Thyroid gland (tissue), 4 donors: Measurements from ENCODE around the gene KDM4B.

ENCODE experiments used
- POLR2A ChIP-seq, 2 donors: fragments of 450-650 bp; IDR thresholded peaks; one replicate each; pipeline ENCODE4 v1.6.1; 2017; ENCODE audit warnings: antibody characterized with exemption in 2 of 2, mild to moderate bottlenecking in 2 of 2, moderate library complexity in 1 of 2
- TF ChIP-seq, protein P1 (sequence below), 6 experiments: fragments of 200-600 bp in 3 of 6; fragments of 450-650 bp in 3 of 6; sonication (generic) in 3 of 6; IDR thresholded peaks; one replicate each; pipeline ENCODE4 v1.5.1; 2016 to 2019; ENCODE audit warnings: antibody characterized with exemption in 6 of 6, mild to moderate bottlenecking in 2 of 6, inconsistent platforms in 1 of 6, moderate library complexity in 1 of 6

DNA sequence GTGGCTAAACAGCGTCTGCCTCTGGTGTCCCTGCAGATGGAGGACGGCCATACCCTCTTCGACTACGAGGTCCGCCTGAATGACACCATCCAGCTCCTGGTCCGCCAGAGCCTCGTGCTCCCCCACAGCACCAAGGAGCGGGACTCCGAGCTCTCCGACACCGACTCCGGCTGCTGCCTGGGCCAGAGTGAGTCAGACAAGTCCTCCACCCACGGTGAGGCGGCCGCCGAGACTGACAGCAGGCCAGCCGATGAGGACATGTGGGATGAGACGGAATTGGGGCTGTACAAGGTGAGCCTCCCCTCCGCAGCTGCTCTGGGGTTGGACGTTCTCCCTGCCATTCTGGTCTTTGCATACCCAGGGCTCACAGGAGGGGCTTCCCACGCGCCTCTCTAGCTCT, 39.7 kb upstream of the KDM4B start:
- no peak for TF ChIP-seq POLR2A (IDR thresholded peaks at IDR 0.05)
- TF ChIP-seq, protein P1, sequence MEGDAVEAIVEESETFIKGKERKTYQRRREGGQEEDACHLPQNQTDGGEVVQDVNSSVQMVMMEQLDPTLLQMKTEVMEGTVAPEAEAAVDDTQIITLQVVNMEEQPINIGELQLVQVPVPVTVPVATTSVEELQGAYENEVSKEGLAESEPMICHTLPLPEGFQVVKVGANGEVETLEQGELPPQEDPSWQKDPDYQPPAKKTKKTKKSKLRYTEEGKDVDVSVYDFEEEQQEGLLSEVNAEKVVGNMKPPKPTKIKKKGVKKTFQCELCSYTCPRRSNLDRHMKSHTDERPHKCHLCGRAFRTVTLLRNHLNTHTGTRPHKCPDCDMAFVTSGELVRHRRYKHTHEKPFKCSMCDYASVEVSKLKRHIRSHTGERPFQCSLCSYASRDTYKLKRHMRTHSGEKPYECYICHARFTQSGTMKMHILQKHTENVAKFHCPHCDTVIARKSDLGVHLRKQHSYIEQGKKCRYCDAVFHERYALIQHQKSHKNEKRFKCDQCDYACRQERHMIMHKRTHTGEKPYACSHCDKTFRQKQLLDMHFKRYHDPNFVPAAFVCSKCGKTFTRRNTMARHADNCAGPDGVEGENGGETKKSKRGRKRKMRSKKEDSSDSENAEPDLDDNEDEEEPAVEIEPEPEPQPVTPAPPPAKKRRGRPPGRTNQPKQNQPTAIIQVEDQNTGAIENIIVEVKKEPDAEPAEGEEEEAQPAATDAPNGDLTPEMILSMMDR (IDR thresholded peaks at IDR 0.05), result no peak
